ENCODE results near the gene MOGAT1.
A peak's percentile ranks its signal among the peaks of the same experiment; 100 is the strongest.

MOGAT1 gene, protein sequence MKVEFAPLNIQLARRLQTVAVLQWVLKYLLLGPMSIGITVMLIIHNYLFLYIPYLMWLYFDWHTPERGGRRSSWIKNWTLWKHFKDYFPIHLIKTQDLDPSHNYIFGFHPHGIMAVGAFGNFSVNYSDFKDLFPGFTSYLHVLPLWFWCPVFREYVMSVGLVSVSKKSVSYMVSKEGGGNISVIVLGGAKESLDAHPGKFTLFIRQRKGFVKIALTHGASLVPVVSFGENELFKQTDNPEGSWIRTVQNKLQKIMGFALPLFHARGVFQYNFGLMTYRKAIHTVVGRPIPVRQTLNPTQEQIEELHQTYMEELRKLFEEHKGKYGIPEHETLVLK

DNA sequence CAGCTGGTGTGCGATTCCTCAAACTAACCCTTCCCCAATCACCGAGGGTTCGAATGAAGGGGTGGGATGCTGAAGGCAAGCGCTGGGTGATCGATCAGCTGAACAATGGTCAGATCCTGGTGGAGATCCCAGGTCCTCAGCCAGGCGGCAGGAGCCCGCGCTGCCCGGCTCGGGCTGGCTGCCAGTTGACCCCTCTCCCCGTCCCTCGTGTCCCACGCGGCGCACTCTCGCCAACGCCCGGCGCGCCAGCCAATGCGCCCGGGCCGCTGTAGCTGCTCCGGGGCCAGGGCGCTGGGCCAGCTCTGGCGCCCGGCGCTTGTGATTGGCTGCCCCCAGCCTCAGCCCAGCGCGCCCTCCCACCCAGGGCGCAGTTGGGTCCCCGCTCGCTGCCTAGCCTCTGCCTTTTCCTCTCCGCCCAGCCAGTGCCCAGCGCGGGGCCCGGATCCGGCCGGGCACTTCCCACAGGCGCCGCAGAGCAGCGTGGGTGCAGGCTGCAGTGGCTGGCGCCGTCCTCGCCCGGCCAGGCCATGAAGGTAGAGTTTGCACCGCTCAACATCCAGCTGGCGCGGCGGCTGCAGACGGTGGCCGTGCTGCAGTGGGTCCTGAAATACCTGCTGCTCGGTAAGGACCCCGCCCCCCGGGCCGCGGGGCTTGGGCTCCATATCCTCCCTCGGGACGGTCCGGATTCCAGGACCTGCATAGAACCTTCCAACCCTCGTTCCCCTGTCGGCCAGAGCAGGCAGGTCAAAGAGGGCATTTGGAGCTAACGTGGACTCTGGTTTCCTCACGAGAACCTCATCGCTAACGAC lies at the start of gene MOGAT1:
Gene MOGAT1, plus strand, starts transcription at position 400 of the 809 bp plus-strand sequence. Its CDS starts 128 bp downstream, at position 528.
- DNase-seq = no peak

DNA sequence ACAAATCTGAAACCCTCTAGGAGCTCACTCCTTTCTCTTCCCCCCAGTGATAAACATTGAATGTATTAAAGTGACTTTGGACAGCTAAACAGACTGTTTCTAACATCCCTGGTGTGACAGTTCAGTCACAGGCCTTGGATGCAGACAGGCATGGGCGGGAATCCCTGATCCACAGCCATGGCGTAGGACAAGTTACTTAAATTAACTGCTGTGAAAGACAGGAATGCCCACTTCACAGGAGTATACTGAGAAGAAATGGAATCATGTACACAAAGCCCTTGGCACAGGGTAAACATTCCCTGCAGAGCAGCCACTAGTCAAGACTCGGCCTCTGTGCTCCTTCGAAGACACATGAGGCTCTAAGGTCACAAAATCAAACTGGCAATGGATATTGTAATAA lies 49.6 kb upstream of the MOGAT1 start:
- no peak for DNase-seq

DNA sequence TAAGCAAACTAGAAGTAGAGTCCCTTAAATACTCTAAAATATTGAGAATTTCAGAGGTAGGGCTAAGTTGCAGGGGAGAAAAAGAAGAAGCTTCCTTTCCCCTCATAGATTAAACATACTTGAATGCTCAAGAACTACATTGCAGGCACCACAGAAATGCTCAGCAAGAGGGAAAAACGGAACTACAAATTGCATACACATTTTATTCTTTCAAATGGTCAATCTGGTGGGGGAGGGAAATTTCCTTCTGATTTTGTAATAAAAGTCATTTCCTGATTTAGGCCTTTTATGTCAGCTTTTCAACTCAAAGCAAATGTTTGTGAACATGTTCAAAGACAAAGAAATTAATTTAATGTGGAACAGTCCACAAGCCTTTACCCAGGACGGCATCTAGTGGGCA lies 48.5 kb upstream of the MOGAT1 start:
- no peak for DNase-seq

DNA sequence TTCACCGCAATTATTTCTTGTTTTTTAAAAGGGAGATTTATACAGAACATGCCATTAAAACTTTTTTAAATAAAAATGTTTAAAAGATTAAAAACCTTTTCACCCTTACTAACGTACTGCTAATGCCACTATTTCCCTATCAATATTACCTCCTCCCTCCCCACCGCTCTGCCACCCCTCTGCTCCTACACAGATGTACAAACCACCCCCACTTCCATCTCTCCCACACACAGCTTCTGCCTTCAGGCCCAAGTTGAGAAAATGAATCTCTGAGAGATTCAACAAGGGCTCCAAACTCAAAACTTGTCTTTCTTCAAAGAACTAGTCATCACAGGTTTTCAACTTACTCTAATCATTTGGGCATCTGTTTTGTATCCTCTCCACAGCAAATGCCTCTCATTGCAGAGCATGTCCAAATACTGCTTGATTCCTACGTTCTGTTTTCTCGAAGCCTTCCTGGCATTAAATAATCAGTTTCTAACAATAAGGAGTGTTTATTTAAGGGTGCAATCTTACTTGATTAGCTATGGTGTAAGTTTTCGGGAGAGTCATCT lies 47.6 kb upstream of the MOGAT1 start:
- DNase-seq = no peak

DNA sequence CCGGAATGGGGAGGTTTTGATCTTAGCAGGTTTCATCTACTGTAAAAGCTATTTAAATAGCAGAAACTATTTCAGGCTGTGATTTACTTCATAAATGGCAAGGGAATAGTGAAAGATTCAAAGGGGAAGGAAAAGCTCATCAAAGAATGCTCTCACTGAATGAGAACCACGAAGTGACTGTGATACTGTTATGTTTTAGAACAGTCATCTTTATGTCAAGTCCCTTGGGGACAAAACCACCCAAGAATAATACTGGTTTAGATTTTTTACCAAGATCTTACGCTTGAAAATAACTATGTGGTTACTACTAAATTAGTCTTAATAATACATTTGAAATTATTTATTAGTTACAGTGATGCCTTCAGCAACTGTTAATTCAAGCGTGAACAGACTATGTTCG lies 43.7 kb upstream of the MOGAT1 start:
- no peak for DNase-seq

DNA sequence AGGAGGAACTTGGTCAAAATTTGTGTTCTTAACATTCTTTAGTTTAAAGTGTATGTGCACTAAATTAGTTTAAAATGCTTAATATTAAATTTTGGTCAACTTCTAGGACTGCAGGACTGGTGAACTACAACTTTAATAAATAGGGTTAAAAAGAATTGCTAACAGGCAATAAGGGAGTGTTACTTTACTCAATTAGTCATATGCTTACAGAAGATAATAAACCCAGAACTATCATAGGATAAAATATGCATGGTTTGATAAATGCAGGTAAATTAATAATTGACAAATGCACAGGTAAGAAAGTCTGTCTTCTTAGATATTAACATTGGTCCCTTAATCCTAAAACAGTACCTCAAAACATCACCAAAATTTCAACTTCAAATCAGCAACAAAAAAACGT lies 36.2 kb upstream of the MOGAT1 start:
- DNase-seq = no peak

DNA sequence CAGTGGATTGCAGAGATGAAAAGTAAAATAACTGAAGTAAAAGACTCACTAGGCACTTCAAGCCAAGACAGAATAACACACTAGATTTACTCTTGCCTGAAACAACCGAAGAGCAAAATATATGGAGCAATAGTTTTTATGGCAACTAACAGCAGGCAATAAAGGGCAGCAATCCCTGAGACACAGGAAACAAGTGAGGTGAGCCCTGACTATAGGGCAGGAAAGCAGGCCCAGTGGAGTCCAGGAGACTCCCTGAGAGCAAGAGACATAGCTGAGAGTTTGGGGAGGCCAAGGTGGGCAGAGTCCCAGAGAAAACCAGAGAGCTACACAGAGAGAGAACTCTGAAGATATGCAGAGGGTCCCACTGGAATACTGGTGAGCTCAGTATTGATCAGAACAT lies 34.4 kb upstream of the MOGAT1 start:
- DNase-seq = no peak

DNA sequence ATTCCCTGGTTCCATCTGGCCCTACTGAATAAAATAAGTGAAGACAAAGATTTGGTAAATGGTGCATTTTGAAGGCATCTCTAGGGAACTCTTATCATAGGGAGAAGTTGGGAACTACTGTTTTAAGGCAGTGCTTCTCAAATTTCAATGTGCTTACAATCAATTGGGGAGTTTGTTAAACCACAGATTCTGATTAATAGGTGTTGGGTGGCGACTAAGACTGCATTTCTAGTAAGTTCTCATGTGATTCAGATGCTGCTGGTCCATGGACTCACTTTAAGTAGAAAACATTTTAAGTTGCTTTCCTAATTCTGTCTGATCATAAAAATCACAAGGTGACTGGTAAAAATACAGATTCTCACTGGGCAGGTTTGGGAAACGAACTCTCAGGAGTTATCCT lies 30.1 kb upstream of the MOGAT1 start:
- DNase-seq = no peak

DNA sequence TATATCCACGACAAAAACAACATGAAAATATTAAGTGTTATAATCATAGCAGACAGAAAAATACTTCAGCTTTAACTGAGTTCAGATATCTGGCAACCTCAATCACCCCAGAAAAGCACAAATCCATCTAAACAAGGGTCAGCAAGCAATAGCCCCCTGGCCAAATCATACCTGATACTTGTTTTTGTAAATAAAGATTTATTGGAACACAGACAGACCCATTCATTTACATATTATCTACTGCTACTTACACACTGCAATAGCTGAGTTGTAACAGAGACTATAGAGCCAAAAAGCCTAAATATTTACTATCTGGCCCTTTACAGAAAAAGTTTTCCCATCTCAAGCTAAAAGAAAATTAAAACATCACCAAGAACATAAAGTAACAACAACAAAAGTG lies 28.3 kb upstream of the MOGAT1 start:
- DNase-seq = no peak

DNA sequence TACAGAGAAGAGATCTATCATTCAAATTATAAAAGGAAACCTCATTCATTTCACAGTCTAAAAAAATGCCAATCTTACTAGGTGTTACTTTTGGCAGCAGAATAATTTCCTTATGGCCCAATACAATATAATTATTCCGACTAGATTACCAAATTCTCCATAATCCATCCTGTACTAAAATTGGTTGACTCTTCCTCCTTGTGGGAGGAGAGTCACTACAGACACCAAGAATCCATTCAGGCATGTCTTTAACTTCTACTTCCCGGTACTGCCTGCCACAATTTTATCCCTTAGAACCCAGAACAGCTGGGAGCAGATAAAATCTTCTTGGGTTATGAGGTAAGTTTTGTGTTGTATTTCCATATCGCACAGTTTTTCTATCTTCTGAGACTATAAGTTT lies 25.4 kb upstream of the MOGAT1 start:
- no peak for DNase-seq

DNA sequence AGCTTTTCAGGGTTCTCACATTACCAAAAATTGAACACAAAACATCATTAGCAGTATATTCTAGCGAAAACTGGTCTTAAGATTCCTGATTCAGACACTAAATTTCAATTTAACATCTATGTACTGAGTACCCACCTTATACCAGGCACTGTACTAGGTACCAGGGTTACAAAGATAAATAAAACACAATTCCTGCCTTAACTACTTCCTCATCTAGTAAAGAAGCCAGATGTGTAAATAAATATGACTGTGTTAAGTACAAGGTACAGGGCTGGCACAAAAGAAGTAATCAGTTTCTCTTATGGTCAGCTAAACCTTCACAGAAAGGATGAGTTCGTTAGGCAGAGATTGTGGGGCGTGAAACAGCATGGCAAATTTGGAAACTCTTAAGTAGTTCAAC lies 21.7 kb upstream of the MOGAT1 start:
- no peak for DNase-seq

DNA sequence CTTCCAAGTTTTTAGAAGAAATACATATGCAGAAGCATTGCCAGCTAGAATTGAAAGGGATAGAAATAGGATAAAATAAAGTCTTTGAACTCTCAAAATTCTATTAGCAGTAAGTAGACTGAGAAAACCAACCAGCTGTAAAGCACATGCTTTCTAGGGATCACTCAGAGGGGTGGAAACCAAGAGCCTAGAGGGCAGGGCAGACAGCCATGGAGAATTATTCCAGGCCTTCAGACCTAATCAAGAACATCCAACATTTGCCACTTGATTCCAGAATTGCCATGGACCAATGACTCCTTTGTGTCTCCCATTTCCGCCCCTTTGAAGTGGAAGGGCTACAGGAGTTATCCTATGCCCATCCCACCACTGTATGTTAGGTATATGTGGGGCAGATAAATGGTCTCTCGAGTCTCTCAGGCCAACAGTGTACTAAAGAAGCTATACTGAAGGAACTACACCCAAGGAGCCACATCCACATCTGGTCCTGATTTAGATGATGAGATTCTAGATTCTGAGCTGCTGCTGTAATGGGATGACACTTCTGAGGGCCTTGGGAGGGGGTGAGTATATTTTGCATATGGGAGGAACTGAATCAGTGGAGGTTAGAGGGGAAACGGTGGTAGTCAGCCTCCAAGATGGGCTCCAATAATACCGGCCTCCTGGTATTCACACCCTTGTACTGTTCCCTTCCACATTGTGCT lies 19.6 kb upstream of the MOGAT1 start:
- DNase-seq = no peak

DNA sequence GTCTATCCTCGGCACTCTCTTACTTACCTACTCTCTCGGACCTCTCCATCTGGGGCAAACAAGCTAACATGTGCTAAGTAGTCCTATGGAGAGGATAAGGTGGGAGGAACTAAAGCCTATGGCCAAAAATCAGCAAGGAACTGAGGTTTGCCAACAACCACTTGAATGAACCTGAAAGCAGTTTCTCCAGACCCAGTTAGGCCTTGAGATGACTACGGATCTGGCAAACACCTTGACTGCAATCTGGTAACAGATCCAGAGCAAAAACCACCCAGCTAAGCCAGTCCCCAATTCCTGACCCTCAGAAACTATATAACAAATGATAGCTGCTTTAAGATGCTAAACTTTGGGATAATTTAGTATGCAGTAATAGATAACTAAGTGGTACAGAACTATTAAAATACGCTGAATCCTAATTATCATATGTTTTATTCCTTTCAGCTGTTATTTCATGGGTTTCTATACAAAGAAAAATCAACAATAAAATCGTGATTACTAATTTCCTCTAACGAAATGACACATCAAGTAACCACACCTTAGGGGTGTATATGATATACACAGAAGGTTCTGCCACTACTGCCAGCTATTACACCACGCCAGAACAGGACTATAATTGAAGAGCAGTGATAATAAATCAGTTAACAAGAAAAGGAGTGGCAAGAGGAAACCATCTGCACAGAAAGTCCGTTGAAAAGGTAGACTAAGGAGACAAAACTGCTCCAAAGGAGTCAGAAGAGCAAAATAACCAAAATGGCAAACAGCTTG lies 18.8 kb upstream of the MOGAT1 start:
- no peak for DNase-seq

DNA sequence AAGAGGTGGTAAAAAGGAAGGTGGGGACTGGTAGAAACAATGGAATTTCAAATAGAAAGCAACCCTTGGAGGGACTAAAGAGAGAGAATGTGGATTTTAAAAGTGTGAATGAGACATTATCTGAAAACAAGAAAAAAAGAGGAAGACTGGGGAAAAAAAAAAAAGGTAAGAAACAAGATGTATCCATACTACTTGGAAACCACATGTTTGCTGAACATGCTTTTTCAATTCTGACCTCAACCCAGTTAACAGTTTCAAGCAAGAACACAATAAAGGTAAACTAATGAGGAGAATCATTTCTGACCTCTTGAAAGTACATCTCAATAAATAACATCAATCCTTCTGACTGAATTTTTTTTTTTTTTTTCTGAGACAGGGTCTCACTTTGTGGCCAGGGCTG lies 18.2 kb upstream of the MOGAT1 start:
- DNase-seq = no peak

DNA sequence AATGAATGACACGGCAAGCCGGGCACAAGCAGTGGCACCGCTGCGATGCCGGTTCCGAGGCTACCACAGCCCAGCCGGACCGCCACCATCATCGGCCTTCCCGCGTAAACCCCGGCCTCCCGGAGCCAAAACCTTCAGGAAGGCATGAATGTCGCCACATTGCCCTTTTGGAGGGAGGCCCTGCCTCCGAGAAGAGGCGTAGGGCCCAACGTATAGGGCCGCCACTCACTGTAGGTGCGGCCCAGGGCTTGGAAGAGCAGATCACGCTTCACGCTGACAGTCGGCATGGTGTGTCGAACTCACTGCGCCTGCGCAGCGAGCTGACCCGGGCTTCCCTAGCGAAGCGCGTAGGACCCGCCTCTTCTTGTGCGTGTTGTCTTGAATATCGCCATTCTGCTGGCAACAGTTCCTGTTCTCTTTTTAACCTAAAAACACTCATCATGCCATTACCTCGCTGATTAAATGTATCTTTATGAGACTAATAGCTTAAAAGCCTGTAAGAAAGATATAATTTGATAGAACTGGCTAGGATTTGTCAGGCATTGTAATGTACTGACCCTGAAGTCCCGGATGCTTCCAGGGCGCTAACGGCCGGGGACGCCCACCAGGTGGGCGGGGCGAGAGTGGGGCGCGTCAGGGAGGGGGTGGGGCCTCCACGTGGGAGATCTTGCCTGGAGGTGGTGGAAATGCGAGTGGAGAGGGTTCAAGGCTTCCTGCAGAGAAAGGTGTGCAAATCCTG lies 15.5 kb upstream of the MOGAT1 start, which contains the start of gene FARSB:
Gene FARSB, minus strand, starts transcription at position 306 of the 739 bp plus-strand sequence. Its CDS starts 19 bp downstream, at position 287.
- DNase-seq = peak; percentile 96

DNA sequence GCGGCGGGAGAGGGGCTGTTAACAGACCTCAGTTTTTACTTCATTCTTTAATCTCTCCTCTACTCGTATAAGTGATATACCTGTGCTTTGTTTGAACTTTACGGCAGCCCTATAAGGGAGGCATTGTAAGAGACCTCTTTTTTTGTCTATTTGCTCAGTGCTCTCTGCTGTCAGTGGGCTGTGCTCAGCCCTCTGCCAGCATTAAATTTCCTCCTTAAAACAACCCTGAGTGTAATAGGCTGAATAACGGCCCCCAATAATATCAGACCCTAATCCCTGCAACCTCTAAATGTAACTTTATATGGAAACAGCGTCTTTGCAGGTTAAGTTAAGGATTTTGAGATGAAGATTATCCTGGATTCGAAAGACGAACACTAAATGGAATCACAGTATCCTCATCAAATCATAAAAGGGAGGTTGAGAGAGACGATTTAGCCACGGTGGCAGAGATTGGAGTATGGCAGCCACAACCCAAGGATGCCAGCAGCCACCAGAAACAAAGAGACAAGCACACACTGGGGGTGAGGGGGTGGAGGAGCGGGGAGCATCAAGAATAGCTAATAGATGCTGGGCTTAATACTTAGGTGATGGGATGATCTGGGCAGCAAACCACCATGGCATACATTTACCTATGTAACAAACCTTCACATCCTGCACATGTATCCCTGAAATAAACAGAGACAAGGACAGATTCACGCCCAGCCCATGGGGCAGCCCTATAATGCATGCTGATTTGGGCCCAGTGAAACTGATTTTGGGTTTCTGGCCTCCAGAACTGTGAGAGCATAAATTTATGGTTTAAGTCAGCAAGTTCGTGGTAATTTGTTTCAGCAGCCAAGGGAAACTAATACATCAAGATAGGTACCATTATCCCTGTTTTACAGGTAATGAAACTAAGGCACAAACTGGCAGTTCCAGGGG lies 14.7 kb upstream of the MOGAT1 start:
- DNase-seq = no peak

DNA sequence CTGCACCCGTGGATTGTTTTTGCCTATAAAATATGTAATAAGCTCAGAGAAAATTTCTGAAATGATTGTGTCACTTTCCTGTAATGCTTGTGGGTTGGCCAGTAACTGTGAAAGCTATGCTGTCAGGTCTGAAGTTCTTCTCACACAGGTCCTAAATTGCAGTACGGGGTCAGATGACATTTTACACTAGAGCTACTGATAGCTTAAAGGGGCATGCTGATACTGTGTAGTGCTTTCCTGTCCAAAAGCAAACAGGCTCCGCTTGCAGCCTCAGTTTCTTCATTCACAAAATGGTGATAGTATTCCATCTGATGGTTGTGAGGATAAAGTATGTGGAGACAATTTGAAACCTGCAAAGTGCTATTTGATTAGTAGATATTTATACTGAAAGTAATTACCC lies 8.0 kb upstream of the MOGAT1 start:
- no peak for DNase-seq

DNA sequence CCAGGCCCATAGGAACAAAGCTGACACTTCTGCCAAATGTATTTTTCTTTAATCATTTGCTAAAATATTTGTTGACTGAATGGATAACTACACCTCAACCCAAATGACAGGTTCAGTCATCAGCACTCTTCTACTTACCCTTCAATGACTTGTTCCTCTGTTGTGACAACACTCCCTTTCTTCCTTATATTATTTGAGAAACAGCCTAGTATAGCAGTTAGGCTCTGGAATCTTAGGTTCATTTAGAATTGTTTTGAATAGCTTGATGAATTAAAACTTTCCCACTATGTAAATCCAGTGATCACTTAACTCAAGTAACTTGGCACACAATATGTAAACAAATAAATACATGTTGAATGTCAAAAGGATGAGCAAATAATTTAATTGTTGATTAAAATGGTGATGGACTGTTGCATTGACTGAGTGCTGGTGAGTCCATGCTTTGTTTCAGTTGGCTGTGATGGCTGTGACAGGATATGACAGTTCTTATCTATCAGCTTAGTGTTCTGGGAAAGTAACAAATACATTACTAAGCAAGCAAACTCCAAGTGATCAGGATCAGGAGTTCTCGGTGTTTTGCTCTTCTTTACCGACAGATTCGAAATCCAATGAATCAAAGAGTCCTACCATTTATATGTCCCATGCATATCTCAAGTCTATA lies 2.8 kb upstream of the MOGAT1 start:
- no peak for DNase-seq

DNA sequence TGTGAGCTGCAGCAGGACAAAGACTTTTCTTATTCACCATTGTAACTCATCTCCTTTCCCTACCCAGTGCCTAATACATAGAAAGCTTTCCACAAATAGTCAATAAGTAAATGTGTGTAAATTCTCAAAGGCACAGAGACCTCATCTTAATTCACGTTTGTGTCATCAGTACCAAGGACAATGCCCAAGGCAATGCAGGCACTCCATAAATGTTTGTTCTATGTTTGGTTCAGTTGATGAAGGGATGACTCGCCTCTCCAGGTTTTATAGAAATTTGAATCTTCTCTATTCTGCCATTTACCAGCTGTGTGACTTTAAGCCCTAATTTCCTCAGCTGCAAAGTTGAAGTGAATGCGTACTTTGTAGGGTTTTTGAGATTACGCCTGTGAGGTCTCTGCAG lies 2.1 kb upstream of the MOGAT1 start:
- no peak for DNase-seq

Measured in CD4-positive, alpha-beta T cell treated with Interleukin-17A for 1 hour (primary cell).